ENCODE results near the gene PTH1R.
A peak's percentile ranks its signal among the peaks of the same experiment; 100 is the strongest.

PTH1R gene

DNA sequence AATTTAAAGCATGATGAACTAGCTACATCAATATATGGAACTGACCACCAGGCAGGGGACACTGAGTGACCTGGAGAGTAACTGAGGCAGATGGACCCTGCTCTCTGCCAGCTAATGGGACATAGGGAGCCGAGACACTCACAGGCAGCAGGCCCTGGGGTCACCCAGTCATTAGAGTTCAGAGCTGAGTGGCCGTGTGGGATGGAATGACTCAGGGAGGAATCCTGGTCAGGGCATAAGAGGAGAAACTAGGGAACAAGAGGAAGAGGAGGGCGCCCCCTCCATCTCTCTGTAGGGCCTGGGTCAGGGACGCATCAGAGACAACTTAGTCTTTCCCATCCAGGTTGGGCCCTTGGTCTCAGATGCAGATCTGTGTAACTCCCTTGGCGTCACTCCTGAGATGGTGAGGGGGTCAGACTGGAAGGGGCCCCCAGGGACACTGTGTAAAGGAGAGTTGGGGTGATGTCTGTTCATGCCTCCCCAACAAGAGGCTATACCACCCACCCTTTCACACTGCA is 59.3 kb downstream of the PTH1R start:
- ChIA-PET POLR2A (ENCODE audit: low non-redundant PET) (no interaction called here), CTCF (interaction anchor here (1.1 kb wide), 1 partner anchor 14 kb away, joined by 3 read pairs; no protein-coding TSS in a partner anchor)
- peak overlapping the region; percentile 92 for H3K27ac ChIP-seq
- DNase-seq (ENCODE audit: low spot score): no peak
- TF ChIP-seq, protein P1, sequence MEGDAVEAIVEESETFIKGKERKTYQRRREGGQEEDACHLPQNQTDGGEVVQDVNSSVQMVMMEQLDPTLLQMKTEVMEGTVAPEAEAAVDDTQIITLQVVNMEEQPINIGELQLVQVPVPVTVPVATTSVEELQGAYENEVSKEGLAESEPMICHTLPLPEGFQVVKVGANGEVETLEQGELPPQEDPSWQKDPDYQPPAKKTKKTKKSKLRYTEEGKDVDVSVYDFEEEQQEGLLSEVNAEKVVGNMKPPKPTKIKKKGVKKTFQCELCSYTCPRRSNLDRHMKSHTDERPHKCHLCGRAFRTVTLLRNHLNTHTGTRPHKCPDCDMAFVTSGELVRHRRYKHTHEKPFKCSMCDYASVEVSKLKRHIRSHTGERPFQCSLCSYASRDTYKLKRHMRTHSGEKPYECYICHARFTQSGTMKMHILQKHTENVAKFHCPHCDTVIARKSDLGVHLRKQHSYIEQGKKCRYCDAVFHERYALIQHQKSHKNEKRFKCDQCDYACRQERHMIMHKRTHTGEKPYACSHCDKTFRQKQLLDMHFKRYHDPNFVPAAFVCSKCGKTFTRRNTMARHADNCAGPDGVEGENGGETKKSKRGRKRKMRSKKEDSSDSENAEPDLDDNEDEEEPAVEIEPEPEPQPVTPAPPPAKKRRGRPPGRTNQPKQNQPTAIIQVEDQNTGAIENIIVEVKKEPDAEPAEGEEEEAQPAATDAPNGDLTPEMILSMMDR (conservative IDR thresholded peaks at IDR 0.05; ENCODE audit: low read depth): no peak

DNA sequence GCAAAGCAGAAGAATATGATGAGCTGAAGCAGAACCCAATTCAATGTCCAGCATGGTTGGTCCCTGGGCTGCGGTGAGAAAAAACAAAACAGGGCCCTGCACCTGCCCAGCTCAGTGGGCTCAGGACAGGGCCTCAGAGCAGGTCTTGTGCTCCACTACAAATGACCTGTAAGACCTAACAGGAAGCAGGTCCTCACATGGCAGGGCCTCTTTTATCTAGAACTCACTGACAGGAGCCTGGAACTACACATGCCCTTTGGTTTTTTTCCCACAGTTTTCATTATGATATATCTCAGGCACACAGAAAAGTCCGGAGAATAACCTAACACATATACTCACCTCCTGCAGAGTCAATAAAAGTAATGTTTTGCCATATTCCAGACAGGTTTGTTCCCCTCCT is 60.6 kb downstream of the PTH1R start:
- CTCF ChIA-PET: interaction anchor here (0.7 kb wide), 1 partner anchor 10 kb away, joined by 3 read pairs; no protein-coding TSS in a partner anchor
- POLR2A ChIA-PET (ENCODE audit: low non-redundant PET): no interaction called here
- DNase-seq (ENCODE audit: low spot score): no peak
- H3K27ac ChIP-seq: peak overlapping the region; percentile 92
- TF ChIP-seq, protein P1 (conservative IDR thresholded peaks at IDR 0.05; ENCODE audit: low read depth): no peak

DNA sequence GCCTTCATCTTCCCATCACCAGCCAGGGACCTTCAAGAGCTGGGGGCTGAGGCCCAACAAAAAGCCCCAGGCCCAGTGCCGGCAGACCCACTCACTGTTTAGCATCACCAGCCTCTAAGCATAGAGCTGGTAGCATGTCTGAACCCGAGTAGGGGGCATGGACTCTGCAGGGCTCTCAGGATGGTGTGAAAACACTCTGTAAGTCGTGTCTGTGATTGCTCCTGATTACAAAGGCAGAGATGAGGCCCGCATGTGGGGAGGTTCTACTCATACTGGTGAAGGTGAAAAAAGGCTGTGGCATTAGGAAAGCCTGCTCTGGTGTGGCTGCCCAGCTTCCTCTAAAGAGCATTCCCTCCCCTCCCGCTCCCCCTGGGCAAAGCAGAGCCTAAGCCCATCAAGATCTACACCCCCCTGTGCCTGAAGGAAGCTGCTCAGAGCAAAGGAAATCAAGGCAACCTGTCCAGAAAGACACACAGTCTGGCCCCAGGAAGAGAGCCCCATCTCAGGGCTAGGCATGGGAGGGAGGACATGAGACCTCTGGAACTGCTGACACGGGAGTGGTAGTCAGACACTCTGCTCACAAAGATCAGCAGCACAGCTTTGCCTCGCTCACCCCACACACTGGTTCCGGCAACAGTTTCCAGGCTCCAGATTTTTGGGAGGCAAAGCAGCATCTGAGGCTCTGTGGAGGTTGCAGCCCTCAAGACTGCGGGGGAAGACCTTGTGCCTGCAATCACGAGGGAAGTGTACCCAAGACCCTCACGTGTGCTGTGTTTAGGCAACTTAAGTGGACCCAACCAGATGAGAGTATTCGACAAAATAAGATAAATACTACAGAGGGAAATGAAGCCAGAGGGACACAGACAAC is 62.3 kb downstream of the PTH1R start:
- H3K27ac ChIP-seq: peak overlapping the region; percentile 37
- CTCF ChIA-PET: interaction anchor here (0.6 kb wide), 1 partner anchor 48 kb away, joined by 3 read pairs; no protein-coding TSS in a partner anchor
- TF ChIP-seq, protein P1 (conservative IDR thresholded peaks at IDR 0.05; ENCODE audit: low read depth): no peak
- POLR2A ChIA-PET (ENCODE audit: low non-redundant PET): no interaction called here
- no peak for DNase-seq (ENCODE audit: low spot score)

DNA sequence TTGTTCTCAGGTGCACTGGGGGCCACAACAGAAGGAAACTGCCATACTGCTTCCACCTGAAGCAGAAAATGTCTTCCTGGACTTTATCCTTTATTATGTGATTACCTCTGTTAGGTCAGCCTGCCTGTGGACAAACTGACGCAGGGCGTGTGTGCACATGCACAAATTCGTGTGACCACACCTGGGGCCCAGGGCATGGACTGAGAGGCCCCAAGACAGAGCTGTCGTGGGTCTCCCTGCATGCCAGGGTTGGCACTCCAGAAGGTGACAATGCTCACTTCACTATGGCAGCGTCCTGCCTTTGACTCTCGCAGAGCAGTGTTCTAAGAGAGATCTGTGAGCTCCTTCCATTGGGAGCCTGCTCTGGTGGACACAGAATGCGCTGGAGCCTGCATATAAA is 64.6 kb downstream of the PTH1R start:
- DNase-seq (ENCODE audit: low spot score): no peak
- POLR2A ChIA-PET (ENCODE audit: low non-redundant PET): no interaction called here
- CTCF ChIA-PET: no interaction called here
- peak overlapping the region; percentile 81 for H3K27ac ChIP-seq
- TF ChIP-seq, protein P1 (conservative IDR thresholded peaks at IDR 0.05; ENCODE audit: low read depth): no peak

DNA sequence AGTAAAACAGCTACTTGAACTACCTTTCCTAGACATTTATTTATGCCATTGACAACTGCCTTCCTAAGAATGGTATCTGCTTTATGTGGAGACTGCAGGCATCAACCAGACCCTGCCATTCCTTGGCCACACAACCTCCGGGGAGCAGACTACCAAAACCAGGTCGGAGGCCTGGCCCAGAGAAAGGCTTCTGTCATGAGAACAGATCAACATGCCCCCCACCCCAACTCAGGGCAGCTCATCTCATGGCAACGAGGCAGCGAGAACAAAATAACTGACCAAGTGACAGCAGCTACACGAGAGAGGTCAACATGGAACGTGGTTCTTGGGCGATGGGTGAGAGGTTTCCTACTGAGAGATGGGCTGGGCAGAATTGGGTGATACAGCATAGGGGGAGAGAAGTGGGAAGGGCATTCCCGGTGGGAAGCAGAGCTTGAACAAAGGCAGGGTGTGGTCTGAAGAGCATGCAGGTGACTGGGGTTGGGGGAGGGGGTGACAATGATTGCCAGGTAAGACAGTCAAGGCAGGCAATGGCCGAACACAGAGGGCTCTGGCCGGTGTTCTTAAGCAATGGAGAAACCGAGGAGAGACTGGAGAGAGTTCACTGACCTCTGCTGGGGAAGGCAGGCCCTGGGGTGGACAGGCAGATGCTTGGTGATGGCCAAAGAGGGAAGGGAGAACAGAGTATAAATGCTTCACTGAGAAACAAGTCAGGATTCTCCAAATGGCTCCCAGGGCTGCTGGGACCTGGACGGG is 65.1 kb downstream of the PTH1R start:
- peak overlapping the region; percentile 81 for H3K27ac ChIP-seq
- CTCF ChIA-PET: interaction anchor here (0.5 kb wide), 1 partner anchor 60 kb away, joined by 3 read pairs; no protein-coding TSS in a partner anchor
- no peak for DNase-seq (ENCODE audit: low spot score)
- TF ChIP-seq, protein P1 (conservative IDR thresholded peaks at IDR 0.05; ENCODE audit: low read depth): no peak
- POLR2A ChIA-PET (ENCODE audit: low non-redundant PET): no interaction called here

All from RWPE1 (cell line).